NK-92 (cell line): ENCODE results near the gene HLA-B.
"Not testable (repeated sequence)": the region's sequence is repeated elsewhere in the genome, so short reads cannot be mapped to it uniquely, and the experiment has no call there.

Experiments used
- DNase-seq: peaks from one replicate; lab custom pipeline; 2025; ENCODE audit not compliant: unreplicated experiment; lab: John Stamatoyannopoulos, UW

The HLA-B gene

DNA sequence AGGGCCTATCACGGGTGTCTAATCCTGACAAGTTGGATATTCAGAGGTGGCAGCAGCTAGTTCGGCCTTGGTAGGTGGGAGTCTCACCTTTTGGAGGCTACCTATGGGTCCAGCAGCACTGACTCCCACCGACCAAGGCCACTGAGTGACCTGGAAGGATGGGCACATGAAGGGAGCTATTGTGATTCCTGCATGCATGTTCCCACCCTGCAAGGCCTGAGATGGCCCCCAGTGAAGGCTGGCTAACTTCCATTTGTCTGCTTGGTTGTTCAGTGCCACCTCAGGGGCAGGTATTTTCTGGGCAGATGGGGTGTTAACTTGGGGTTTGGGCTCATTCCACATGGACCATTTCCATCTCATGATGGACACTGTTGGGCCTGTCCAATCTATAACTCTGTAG, 28.1 kb upstream of the HLA-B start:
- DNase-seq: no peak

DNA sequence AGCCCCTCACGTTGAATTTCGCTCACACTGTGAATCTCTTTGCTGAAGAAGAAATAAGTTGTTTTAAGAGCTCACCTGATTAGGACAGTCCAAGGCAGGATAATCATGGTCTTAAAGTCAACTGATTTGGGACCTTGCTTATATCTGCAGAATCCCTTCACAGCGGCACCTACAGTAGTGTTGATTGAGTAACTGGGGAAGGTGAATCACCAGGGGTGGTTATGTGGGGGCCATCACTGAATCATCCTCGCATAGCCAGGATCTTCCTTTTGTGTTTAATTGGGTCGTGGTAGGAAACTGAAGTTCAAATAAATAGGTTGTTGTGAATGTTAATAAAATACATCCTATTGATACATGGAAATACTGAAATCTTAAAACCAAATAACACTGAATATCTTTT, 26.2 kb upstream of the HLA-B start:
- DNase-seq: no peak

DNA sequence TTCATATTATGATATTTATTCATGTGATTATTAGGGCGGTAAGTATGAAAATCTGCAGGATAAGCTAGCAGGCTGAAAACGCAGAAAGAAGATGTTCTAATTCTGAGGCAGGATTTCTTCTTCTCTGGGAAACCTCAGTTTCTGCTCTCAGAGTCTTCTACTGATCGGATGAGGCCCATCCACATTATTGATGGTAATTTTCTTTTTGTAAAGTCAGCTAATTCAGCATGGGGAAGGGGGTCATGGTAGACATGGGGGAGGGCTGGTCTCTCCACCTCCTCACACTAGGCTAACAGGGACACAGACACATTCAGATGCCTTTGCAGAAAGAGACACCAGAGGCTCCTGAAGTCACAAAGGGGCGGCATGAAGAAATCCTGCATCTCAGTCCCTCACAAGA, 24.7 kb upstream of the HLA-B start:
- no peak for DNase-seq

DNA sequence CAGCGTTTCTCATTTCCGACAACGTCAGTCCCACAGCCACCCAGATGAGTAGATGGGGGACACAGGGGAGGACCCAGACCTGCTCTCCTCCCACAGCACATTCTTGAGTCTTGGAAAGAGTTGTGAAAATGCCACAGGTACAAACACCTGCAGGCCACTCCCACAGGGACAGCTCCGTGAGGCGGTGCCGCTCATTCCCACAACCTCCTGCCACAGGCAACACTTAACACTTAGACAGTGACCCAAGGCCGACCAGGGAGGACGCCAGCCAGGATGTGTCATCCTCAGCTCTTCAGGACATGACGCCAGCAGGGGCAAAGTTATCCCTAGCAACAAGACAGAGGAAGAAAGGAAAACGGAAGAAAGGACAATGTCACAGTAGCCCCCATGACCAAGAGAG, 22.9 kb upstream of the HLA-B start:
- DNase-seq: no peak

DNA sequence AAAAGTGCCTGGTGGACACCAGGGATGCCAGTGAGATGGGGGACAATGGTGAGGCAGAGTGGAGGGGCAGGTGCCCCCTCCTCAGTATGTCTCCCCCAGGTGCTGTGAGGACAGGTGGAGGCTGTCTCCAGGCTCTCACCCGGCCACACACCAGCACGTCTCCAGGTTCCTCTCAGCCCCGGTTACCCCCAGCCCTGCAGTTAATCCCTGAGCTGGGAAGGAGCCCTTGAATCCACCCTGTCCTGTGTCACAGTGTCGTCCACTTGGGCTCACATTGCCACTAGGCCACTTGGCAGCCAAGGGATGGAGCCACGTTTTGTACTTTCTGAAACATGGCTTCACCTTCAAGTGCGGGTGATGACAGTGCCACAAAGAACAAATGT, 21.7 kb upstream of the HLA-B start:
- DNase-seq: no peak

DNA sequence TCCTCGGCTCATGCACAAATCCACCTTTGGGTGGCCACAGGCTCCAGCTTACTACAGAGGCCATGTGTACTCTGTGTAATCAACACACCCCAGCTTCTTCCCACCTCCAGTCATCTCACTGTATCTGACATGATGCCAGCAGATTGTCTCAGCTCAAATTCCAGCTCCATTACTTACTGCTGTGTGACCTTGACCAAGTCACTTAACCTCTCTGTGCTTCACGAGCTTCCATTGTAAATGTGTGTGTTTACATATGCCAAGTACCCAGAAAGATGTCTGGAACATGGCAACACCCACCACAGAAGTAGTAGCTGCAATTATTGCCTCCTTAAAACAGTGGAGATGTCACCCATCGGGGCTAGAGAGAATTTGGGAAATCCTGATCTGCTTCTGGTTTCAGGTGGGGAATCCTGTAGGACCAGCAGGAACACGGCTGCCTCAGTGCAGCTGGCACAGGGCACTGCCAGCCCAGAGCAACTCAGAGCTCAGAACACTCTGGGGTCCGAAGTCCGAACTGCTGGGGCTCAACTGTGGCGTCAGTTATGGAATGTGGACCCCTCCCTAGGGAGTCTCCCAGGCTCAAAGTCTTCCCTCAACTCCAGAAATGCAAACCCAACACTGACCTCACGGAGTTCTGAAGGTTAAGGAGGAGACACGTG, 21.2 kb upstream of the HLA-B start:
- DNase-seq: no peak

DNA sequence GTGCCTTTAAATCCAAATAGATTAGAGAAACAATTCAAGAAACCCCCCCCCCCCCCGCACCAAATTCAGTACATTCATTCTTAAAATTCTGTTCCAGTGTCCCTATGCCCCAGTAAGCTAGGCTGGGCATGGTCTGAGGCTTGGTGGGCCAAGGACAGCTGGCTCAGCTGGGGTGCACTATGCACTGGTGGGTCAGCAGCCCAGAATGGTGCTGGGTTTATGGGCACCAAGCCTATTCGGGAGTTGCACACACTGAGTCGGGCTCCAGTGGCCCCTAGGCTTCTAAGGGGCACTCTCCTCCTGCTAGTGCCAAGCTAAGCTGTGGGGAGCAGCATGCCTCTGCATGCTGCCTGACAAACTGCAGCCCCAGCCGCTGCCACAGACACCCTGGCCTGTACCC, 20.1 kb upstream of the HLA-B start:
- no peak for DNase-seq

DNA sequence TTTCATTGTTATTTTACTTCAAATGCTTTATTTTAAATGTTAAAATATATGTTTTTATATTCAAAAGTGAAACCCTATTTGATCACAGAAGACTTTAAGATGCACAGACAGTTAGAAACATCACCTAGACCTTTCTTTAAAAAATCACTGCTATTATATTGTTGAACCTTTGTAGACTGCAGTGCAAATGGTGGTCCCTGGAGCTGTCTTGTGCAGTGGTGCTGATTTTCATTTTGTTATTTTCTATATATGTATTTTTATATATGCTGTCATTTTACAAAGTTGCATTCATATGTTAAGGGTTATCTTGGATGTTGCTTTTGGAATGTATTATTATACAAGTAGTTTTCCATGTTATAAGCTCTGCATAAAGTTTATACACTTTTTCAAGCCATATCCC, 18.7 kb upstream of the HLA-B start:
- no peak for DNase-seq

DNA sequence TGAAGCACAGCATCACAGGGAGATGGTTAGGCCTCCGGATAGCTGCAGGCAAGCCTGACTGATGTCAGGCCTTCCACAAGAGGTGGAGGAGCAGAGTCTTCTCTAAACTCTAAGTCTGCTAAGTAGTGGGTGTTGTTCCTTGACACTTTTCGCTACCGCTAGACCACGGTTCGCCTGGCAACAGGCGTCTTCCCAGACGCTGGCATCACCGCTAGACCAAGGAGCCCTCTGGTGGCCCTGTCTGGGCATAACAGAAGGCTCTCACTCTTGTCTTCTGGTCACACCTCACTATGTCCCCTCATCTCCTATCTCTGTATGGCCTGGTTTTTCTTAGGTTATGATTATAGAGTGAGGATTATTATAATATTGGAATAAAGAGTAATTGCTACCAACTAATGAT, 17.1 kb upstream of the HLA-B start:
- DNase-seq: not testable (repeated sequence)

DNA sequence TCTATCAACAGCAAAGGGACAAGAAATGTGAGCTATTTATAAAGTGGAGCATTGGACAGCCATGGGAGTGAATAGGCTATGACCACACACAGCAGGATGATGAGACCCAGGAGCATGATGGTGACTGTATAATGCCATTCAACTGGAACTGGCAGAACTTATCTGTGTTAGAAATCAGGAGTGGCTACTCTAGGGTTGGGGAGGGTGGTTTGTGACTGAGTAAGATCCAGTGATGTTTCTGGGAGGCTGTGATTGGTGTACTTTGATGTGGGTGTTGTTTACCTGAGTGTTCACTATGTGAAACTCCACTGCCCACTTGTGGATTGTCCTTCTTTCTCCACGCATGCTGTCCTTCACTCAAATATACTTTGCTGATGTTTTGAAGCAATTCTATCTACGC, 11.5 kb upstream of the HLA-B start:
- DNase-seq: no peak

DNA sequence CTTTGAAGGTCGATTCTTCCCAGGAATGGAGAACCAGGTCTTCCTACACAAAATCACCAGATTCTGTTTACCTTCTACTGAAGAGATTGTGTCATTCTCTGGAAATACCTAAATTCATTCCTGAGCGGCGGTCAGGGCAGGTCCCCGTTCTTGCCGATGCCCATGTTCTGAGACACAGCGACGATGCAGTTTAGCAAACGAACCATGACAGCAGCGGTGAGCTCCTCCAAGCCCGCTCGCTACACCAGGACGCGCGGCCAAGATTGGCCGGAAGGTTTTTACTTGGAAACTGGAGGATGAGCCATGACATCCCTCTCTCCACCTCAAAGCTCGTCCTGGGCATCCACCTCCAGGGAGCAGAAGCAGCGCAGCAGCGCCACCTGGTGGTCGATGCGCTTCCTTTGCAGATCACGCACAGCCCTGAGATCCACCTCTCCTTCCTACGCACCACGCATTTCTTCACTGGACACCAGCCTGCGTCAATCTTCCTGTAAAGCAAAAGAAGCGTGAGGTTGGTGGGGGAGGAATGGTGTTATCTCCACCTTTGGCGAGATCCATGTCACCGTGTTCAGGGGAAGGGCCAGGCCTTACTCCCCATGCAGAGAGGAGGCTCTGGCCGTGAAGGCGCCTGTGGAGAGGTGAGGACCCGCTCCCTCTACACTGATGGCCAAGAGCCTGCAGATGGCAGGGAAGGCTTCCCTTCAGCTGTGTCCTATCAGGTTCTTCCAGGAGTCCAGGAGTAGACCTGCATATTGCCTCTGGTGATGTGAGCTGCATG, 9.9 kb upstream of the HLA-B start:
- no peak for DNase-seq

DNA sequence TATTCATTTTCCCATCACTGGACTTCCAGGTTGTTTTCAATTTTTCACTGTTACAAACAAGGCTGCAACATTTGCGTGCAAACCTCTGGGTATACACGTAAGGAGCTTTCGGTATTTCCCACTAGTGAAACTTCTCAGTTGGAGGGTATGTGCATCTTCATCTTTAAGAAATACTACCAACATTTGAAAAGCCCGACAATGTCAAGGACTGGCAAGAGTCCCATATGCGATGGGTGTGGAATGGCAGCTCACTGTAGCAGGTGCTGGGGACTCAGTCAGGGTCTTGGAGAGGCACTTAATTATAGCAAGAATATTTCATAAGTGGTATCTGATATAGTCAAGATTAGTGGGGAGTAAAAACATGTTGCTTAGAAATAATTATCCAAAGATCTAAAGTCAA, 8.9 kb upstream of the HLA-B start:
- no peak for DNase-seq

DNA sequence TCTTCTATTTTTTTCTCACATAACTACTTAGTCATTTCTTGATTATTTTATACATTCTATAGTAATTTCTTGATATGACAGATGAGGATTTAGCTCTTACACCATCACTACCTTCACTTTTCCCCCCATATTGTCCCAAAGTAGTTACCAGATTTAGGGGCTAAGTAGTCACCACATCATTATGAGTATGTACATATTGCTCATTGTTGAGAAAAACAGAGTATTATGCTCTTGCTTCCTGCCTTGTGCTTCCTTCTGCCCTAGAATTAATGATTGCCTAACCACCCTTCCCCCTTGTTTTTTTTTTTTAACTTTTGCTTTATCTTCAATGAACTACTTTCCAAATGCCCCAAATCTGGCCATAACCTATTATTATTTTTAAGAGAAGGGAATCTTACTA, 6.8 kb upstream of the HLA-B start:
- DNase-seq: no peak

DNA sequence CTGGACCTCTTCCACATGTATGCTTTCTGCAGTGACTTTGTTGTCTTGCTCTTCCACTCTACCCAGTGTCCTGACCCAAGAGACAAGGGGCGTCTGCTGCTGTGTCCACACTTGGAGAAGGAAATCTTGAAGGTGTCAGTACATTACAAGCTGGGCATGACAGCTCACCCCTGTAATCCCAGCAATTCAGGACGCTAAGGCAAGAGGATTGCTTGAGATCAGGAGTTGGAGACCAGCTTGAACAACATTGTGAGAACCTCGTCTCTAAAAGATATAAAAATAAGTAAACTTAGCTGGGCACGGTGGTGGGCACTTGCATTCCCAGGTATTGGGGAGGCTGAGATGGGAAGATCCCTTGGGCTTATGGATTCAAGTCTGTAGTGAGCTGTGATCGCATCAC, 5.8 kb upstream of the HLA-B start:
- DNase-seq: no peak

DNA sequence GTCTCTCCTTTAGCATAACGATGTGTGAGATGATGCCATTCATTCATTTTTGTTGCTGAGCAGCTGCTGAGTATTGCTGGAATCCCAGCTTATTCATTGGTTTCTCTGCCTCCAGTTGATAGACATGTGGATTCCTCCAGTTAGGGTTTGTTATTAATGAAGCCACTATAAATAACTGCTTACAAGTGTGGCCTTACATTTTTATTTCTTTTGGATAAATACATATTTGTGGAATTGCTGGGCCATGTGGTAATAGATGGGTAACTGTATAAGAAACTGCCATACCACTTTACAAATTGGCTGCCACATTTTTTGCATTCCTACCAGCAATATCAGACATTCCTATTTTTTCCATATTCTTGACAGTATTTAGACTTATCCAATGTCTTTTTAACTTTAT, 2.6 kb upstream of the HLA-B start:
- DNase-seq: no peak

DNA sequence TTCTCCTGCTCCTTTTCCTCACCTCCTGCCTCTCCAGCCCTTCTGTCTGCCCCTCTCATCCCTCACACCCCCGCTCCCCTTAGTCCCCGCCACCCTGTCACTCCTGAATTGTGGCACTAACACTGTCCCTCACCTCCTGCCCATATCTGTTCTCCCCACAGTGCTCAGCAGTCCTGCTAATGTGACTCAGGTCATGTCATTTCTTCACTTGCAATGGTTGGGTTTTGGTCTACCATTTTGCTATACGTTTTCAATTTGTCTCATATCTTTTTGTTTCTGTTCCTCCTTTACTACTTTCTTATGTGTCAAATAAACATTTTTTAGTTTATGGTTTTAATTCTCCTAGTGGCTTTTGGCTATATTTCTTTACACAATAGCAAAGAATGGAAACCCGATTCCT, 1.3 kb upstream of the HLA-B start:
- no peak for DNase-seq

DNA sequence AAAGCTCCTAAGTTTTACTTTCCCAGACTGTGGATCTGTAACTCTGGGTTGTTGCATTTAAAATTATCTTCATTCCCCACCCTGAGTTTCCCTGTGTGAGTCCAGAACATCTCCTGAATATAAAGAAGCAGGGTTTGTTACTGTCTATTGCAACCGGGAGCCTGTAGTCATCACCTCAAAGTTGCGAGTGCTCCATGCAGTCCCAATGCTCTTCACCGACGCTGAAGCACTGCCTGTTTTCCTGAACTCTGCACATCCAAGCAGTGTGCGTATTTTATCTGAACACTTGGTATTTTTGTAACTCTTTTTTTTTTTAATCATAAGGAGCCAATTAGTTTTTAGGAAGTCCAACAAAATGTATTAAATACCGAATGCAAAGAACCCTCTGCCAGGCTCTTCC, 907 bp upstream of the HLA-B start:
- DNase-seq: no peak

DNA sequence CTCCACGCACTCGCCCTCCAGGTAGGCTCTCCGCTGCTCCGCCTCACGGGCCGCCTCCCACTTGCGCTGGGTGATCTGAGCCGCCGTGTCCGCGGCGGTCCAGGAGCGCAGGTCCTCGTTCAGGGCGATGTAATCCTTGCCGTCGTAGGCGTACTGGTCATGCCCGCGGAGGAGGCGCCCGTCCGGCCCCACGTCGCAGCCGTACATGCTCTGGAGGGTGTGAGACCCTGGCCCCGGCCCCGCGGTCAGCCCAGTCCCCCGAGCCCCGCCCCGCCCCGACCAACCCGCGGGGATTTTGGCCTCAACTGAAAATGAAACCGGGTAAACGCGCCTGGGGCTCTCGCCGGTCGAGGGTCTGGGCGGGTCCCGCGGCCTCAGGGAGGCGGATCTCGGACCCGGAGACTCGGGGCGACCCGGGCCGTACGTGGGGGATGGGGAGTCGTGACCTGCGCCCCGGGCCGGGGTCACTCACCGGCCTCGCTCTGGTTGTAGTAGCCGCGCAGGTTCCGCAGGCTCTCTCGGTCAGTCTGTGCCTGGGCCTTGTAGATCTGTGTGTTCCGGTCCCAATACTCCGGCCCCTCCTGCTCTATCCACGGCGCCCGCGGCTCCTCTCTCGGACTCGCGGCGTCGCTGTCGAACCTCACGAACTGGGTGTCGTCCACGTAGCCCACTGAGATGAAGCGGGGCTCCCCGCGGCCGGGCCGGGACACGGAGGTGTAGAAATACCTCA, 598 bp downstream of the HLA-B start:
- no peak for DNase-seq

DNA sequence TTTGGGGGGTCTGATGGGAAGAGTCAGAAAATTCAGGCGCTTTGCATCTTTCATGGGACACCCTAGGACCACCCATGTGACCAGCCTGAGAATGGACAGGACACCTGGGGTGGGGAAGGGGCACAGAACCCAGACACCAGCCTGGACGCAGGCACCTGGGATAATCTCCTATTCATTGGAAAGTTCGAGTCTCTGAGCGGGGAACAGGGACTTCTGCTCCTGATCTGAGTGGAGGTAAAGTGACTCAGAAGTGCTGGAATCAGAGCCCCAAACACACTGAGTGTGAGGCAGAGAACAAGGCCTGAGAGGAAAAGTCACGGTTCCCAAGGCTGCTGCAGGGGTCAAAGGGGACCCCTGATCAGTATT, 1.4 kb downstream of the HLA-B start:
- DNase-seq: no peak

DNA sequence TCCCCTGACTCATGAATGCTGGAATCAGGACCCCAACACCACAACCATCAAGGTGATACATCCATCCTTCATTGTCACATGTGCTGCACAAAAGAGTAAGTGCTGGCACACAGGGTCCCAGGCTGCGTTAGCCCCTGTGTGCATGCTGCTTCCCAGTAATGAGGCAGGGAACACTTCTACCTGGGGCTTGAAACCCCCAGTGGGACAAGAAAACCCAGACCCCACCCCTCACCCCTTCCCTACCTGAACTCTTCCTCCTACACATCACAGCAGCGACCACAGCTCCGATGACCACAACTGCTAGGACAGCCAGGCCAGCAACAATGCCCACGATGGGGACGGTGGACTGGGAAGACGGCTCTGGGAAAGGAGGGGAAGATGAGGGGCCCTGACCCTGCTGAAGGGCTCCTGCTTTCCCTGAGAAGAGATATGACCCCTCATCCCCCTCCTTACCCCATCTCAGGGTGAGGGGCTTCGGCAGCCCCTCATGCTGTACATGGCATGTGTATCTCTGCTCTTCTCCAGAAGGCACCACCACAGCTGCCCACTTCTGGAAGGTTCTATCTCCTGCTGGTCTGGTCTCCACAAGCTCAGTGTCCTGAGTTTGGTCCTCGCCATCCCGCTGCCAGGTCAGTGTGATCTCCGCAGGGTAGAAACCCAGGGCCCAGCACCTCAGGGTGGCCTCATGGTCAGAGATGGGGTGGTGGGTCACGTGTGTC, 2.0 kb downstream of the HLA-B start:
- no peak for DNase-seq

DNA sequence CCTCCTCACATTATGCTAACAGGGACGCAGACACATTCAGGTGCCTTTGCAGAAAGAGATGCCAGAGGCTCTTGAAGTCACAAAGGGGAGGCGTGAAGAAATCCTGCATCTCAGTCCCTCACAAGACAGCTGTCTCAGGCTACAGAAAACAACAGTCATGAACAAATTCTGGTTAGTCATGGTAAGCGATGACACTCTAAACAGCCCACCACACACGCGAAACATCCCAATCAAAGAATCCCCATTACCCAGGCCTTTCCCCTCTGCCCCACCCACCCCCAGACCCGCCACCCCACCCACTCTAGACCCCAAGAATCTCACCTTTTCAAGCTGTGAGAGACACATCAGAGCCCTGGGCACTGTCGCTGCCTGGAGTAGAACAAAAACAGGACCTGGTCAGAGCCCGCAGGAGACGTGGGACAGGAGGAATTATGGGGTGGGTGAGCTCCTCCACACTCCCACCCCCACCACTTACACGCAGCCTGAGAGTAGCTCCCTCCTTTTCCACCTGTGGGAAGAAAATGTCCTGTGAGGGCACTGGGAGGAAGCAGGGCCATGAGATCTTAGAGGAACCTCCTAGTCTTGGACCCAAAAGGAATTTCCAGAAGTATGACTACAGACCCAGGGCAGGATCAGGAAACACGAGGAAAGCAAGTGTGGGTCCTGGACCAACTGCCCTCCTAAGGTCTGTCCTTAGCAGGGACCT, 2.7 kb downstream of the HLA-B start:
- no peak for DNase-seq
